ENCODE data around the gene LOX.

GRCh38 chr5:122040636-122041302, 37.3 kb downstream of the LOX start:
- TF ChIP-seq CTCF (IDR thresholded peaks at IDR 0.05) (no peak), POLR2A (IDR thresholded peaks at IDR 0.05) (no peak)

Data from thyroid gland (tissue), 4 donors.